ENCODE results near the gene PPP1R15B. TPM values are rescaled to one million over a fixed set of nuclear protein-coding genes. Genes with fewer than 3 reads are reported as not detected.
A peak's percentile ranks its signal among the peaks of the same experiment; 100 is the strongest.

PPP1R15B gene
- total RNA-seq, 4 donors from 2014 or later: 33.8 to 90.5 (median 72.3) TPM

- DNase-seq: no peak
These were observed 1.6 kb downstream of the PPP1R15B start for GRCh38 chr1:204409836-204410687.

DNA sequence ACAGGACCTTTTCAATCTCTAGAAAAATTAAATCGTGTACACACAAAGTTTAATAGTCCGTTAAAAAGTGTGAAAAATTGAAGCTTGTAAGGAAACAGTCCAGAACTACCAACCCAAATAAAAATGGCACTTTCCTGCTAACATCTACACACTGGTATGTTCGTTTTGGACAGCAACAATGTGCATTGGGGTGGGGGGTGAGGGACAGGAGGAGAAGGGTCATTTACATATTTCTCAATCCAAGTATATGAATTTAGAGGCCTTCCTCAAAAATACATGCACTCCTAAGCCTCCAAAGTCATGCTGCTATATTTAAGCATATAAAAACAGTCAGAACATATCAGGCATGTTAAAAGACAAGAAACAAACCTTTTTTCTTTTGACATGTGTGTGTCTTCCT is 2.5 kb downstream of the PPP1R15B start:
- no peaks in the 10 kb centered on the region for H3K27me3 ChIP-seq
- H3K4me1 ChIP-seq: peaks cover 0 to 41% (median 2%) of the 10 kb centered on the region in 4 donors
- peak overlapping the region in 3 of 4 donors; percentile 89 to 97 (median 93) for H3K27ac ChIP-seq
- peaks cover 0 to 21% (median 0%) of the 10 kb centered on the region in 3 donors for H3K36me3 ChIP-seq
- TF ChIP-seq CTCF (IDR thresholded peaks at IDR 0.05) (no peak), POLR2A (IDR thresholded peaks at IDR 0.05) (no peak)
- DNase-seq: no peak
- peak overlapping the region; percentile 68 to 82 (median 74) for H3K4me3 ChIP-seq
- no peaks in the 10 kb centered on the region for H3K9me3 ChIP-seq

More at GRCh38 chr1:204409836-204410687, 1.6 kb downstream of the PPP1R15B start:
- peak overlapping the region; percentile 89 to 98 (median 95) for H3K27ac ChIP-seq
- TF ChIP-seq POLR2A (IDR thresholded peaks at IDR 0.05) (no peak), CTCF (IDR thresholded peaks at IDR 0.05) (no peak)
- H3K4me3 ChIP-seq: peak overlapping the region; percentile 68 to 82 (median 74)
- no peaks in the 10 kb centered on the region for H3K27me3 ChIP-seq
- no peaks in the 10 kb centered on the region for H3K9me3 ChIP-seq
- peaks cover 0 to 12% (median 0%) of the 10 kb centered on the region in 3 donors for H3K36me3 ChIP-seq
- peaks cover 0 to 34% (median 2%) of the 10 kb centered on the region in 4 donors for H3K4me1 ChIP-seq

- Histone ChIP-seq H3K4me3 (peak overlapping the region; percentile 68 to 82 (median 74)), H3K4me1 (peaks cover 0 to 39% (median 2%) of the 10 kb centered on the region in 4 donors), H3K27ac (peak overlapping the region in 2 of 4 donors; percentile 6 to 97), H3K9me3 (no peaks in the 10 kb centered on the region), H3K36me3 (peaks cover 0 to 26% (median 0%) of the 10 kb centered on the region in 3 donors), H3K27me3 (no peaks in the 10 kb centered on the region)
- no peak for TF ChIP-seq CTCF (IDR thresholded peaks at IDR 0.05)
- no peak for TF ChIP-seq POLR2A (IDR thresholded peaks at IDR 0.05)
- DNase-seq: no peak
These were observed 3.0 kb downstream of the PPP1R15B start for GRCh38 chr1:204408602-204409001.

GRCh38 chr1:204408074-204408507 is 3.5 kb downstream of the PPP1R15B start:
- Histone ChIP-seq H3K4me1 (peaks cover 0 to 34% (median 2%) of the 10 kb centered on the region in 4 donors), H3K27me3 (no peaks in the 10 kb centered on the region), H3K4me3 (peak overlapping the region; percentile 68 to 82 (median 74)), H3K27ac (peak overlapping the region in 2 of 4 donors; percentile 6 to 97), H3K9me3 (no peaks in the 10 kb centered on the region), H3K36me3 (peaks cover 0 to 31% (median 0%) of the 10 kb centered on the region in 3 donors)
- DNase-seq: peak in 2 of 3 donors; percentile 41 to 82
- no peak for TF ChIP-seq CTCF (IDR thresholded peaks at IDR 0.05)
- no peak for TF ChIP-seq POLR2A (IDR thresholded peaks at IDR 0.05)

DNA sequence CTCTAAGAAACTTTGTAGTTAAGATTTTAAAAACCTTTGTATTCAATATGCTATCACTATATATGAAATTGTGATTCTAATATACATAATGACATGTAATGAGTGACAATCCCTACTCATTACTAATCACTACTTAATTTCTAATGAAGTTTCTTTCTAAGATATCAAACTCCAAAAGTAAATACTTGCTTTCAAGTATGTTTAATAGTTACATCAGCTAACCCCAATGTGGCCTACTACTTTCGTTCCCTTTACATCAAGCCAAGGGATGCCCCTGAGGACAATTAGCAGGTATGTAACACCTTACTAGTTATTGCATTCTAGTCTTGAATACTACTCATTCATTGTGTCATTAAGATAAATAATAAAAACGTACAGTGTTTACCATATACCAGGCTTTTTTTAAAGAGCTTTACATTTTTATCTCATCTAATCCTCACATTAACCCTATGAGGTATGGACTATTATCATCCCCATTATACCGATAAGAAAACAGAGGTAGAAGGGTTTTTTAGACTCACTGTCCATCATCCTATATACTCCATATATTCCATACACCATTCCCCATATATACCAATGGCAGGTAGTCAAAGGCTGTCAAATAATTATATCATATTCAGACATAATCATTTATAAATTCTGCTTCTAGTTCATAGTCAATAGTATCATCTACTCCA is 4.2 kb downstream of the PPP1R15B start:
- Histone ChIP-seq H3K9me3 (no peaks in the 10 kb centered on the region), H3K36me3 (peaks cover 0 to 38% (median 0%) of the 10 kb centered on the region in 3 donors), H3K4me1 (peaks cover 0 to 28% (median 1%) of the 10 kb centered on the region in 4 donors), H3K27ac (no peak overlapping the region), H3K27me3 (no peaks in the 10 kb centered on the region), H3K4me3 (peak overlapping the region; percentile 68 to 82 (median 74))
- DNase-seq: no peak
- TF ChIP-seq POLR2A (IDR thresholded peaks at IDR 0.05) (no peak), CTCF (IDR thresholded peaks at IDR 0.05) (no peak)
